Mesothelial cell of epicardium (in vitro differentiated cells): ENCODE data around the gene TBC1D2. TPM values are rescaled to one million over a fixed set of nuclear protein-coding genes. Genes with fewer than 3 reads are reported as not detected.
"Not testable (repeated sequence)": the region's sequence is repeated elsewhere in the genome, so short reads cannot be mapped to it uniquely, and the experiment has no call there.

Experiments used
- DNase-seq, 2 experiments: peaks; one replicate each; pipeline ENCODE4 v3.0.0; 2021; ENCODE audit warnings: low spot score in 2 of 2; ENCODE audit not compliant: unreplicated experiment in 2 of 2
- H3K27ac Mint-ChIP-seq: 2 replicates; pipeline ENCODE4 v1.8.0; 2021; ENCODE audit warnings: mixed read lengths
- H3K27me3 Mint-ChIP-seq: 2 replicates; pipeline ENCODE4 v1.8.0; 2021; ENCODE audit warnings: low read depth, mixed read lengths
- H3K36me3 Mint-ChIP-seq: 2 replicates; pipeline ENCODE4 v1.8.0; 2021; ENCODE audit warnings: mixed read lengths
- H3K4me1 Mint-ChIP-seq: 2 replicates; pipeline ENCODE4 v1.8.0; 2021; ENCODE audit warnings: mixed read lengths
- H3K4me3 Mint-ChIP-seq: 2 replicates; pipeline ENCODE4 v1.8.0; 2021; ENCODE audit warnings: mild to moderate bottlenecking, moderate library complexity, mixed read lengths
- H3K9me3 Mint-ChIP-seq: 2 replicates; pipeline ENCODE4 v1.8.0; 2021; ENCODE audit warnings: mixed read lengths
- CTCF ChIP-seq: fragments of 200-600 bp; sonication (generic); IDR thresholded peaks from one replicate; pipeline ENCODE4 v1.5.0; 2021; ENCODE audit warnings: antibody characterized with exemption; ENCODE audit not compliant: unreplicated experiment
- total RNA-seq: library from RNA; stranded (reverse); gene quantifications from 3 replicates; pipeline ENCODE4 v1.2.1, GENCODE V29; 2021

TBC1D2 gene
- total RNA-seq, 1 donor from 2014 or later, result 7.0 TPM

- no peak for DNase-seq
- no peak overlapping the region for H3K4me3 Mint-ChIP-seq
Measured at GRCh38 chr9:98280574-98280973, 25.1 kb upstream of the TBC1D2 start.

GRCh38 chr9:98280162-98280561 lies 24.7 kb upstream of the TBC1D2 start:
- Mint-ChIP-seq H3K9me3 (no peaks in the 10 kb centered on the region), H3K4me3 (no peak overlapping the region), H3K4me1 (peaks cover 4% of the 10 kb centered on the region), H3K36me3 (no peaks in the 10 kb centered on the region), H3K27me3 (peaks cover 31% of the 10 kb centered on the region), H3K27ac (no peak overlapping the region)
- no peak for TF ChIP-seq CTCF
- no peak for DNase-seq

More at GRCh38 chr9:98280574-98280973, 25.1 kb upstream of the TBC1D2 start:
- H3K9me3 Mint-ChIP-seq, result no peaks in the 10 kb centered on the region
- peaks cover 31% of the 10 kb centered on the region for H3K27me3 Mint-ChIP-seq
- H3K27ac Mint-ChIP-seq, result no peak overlapping the region
- H3K4me1 Mint-ChIP-seq, result peaks cover 4% of the 10 kb centered on the region
- no peak for TF ChIP-seq CTCF
- H3K36me3 Mint-ChIP-seq, result no peaks in the 10 kb centered on the region

- TF ChIP-seq CTCF, result no peak
Measured at GRCh38 chr9:98276907-98277469, 21.5 kb upstream of the TBC1D2 start.

GRCh38 chr9:98275159-98275558 lies 19.7 kb upstream of the TBC1D2 start:
- Mint-ChIP-seq H3K4me1 (no peaks in the 10 kb centered on the region), H3K27me3 (peaks cover 18% of the 10 kb centered on the region), H3K27ac (no peak overlapping the region), H3K9me3 (no peaks in the 10 kb centered on the region), H3K4me3 (no peak overlapping the region), H3K36me3 (no peaks in the 10 kb centered on the region)
- no peak for TF ChIP-seq CTCF
- no peak for DNase-seq

More at GRCh38 chr9:98276907-98277469, 21.5 kb upstream of the TBC1D2 start:
- Mint-ChIP-seq H3K27ac (no peak overlapping the region), H3K36me3 (no peaks in the 10 kb centered on the region), H3K27me3 (peaks cover 28% of the 10 kb centered on the region), H3K9me3 (no peaks in the 10 kb centered on the region), H3K4me1 (peaks cover 4% of the 10 kb centered on the region), H3K4me3 (no peak overlapping the region)
- no peak for DNase-seq

- Mint-ChIP-seq H3K4me3 (no peak overlapping the region), H3K27me3 (peaks cover 6% of the 10 kb centered on the region), H3K27ac (no peak overlapping the region), H3K4me1 (no peaks in the 10 kb centered on the region), H3K9me3 (no peaks in the 10 kb centered on the region), H3K36me3 (no peaks in the 10 kb centered on the region)
- DNase-seq, result no peak
- TF ChIP-seq CTCF, result no peak
Measured at GRCh38 chr9:98272083-98272482, 16.6 kb upstream of the TBC1D2 start.

GRCh38 chr9:98271479-98271878 lies 16.0 kb upstream of the TBC1D2 start:
- no peak for TF ChIP-seq CTCF
- Mint-ChIP-seq H3K36me3 (no peaks in the 10 kb centered on the region), H3K27ac (no peak overlapping the region), H3K9me3 (no peaks in the 10 kb centered on the region), H3K4me1 (no peaks in the 10 kb centered on the region), H3K27me3 (peaks cover 5% of the 10 kb centered on the region), H3K4me3 (no peak overlapping the region)
- DNase-seq, result no peak

- H3K9me3 Mint-ChIP-seq, H3K27ac Mint-ChIP-seq, H3K27me3 Mint-ChIP-seq, H3K36me3 Mint-ChIP-seq, H3K4me1 Mint-ChIP-seq, H3K4me3 Mint-ChIP-seq, DNase-seq: not testable (repeated sequence)
Measured at GRCh38 chr9:98270284-98270683, 14.8 kb upstream of the TBC1D2 start.

GRCh38 chr9:98269652-98270051 lies 14.2 kb upstream of the TBC1D2 start:
- H3K4me1 Mint-ChIP-seq, H3K36me3 Mint-ChIP-seq, DNase-seq, H3K27ac Mint-ChIP-seq, H3K9me3 Mint-ChIP-seq, H3K4me3 Mint-ChIP-seq, H3K27me3 Mint-ChIP-seq: not testable (repeated sequence)
